Hepatocyte (in vitro differentiated cells): ENCODE results near the gene IDUA.

Source experiments
- EZH2 ChIP-seq: fragments of 200-600 bp; sonication (generic); IDR thresholded peaks from 2 replicates; pipeline ENCODE4 v1.6.1; 2016; ENCODE audit warnings: antibody characterized with exemption, mild to moderate bottlenecking, borderline replicate concordance
- EZH2phosphoT487 ChIP-seq: fragments of 200-600 bp; sonication (generic); IDR thresholded peaks from one replicate; pipeline ENCODE4 v1.6.1; 2018; ENCODE audit warnings: antibody characterized with exemption, mild to moderate bottlenecking, low read depth, moderate library complexity; ENCODE audit not compliant: unreplicated experiment, severe bottlenecking
- TF ChIP-seq, protein P1 (sequence below): fragments of 200-600 bp; sonication (generic); IDR thresholded peaks from 2 replicates; pipeline ENCODE4 v1.5.1; 2016; ENCODE audit warnings: antibody characterized with exemption, mild to moderate bottlenecking; ENCODE audit not compliant: poor library complexity

DNA sequence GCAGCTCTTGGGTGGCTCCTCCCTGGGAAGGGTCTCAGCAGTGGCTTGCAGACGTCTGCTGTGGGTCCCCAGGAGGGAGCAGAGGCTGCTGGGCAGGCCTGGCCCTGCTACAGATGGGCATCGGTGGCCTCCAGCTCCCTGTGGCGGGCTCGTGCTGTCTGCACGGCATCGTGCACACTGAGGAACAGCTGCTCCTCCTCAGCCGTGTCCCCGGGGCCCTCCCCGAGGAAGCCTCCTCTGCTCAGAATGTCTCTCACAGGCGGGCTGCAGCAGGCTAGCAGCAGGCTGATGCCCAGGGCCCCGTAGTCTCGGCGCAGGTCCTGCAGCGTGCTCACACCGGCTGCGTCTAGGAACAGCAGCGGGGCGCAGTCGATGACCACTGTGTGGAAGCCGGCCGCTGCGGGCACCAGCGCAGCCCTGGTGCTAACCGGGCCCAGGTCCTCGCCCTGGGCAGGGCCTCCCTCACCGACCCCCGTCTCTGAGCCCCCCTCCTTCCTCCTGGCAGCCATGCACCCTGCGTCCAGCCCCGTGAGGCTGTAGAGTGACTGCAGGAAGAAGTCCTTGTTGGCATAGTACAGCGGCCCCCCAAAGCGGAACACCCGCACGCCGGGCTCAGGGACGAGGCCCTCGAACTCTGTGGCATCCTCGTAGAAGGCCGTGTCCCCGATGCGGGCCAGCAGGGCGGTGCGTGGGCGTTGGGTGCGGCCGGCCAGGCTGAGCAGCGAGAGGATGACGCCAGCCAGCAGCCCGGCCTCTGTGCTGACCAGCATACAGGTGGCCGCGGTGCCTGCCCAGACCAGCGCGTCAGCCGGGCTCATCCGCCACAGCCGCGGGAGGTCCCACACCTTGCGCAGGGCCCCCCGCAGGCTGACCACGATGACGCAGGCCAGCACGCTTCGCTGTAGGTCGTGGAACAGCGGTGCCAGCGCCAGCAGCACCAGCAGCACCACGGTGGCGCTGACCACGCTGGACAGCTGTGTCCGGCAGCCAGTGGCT, 2.2 kb downstream of the IDUA start:
- TF ChIP-seq, protein P1, sequence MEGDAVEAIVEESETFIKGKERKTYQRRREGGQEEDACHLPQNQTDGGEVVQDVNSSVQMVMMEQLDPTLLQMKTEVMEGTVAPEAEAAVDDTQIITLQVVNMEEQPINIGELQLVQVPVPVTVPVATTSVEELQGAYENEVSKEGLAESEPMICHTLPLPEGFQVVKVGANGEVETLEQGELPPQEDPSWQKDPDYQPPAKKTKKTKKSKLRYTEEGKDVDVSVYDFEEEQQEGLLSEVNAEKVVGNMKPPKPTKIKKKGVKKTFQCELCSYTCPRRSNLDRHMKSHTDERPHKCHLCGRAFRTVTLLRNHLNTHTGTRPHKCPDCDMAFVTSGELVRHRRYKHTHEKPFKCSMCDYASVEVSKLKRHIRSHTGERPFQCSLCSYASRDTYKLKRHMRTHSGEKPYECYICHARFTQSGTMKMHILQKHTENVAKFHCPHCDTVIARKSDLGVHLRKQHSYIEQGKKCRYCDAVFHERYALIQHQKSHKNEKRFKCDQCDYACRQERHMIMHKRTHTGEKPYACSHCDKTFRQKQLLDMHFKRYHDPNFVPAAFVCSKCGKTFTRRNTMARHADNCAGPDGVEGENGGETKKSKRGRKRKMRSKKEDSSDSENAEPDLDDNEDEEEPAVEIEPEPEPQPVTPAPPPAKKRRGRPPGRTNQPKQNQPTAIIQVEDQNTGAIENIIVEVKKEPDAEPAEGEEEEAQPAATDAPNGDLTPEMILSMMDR: no peak
- TF ChIP-seq EZH2: no peak
- TF ChIP-seq EZH2phosphoT487: no peak
